NCI-H226 (cell line): ENCODE measurements around the gene TFF3.

Experiments used
- DNase-seq: peaks from one replicate; pipeline ENCODE4 v3.0.0-alpha.2; 2015

The TFF3 gene

DNA sequence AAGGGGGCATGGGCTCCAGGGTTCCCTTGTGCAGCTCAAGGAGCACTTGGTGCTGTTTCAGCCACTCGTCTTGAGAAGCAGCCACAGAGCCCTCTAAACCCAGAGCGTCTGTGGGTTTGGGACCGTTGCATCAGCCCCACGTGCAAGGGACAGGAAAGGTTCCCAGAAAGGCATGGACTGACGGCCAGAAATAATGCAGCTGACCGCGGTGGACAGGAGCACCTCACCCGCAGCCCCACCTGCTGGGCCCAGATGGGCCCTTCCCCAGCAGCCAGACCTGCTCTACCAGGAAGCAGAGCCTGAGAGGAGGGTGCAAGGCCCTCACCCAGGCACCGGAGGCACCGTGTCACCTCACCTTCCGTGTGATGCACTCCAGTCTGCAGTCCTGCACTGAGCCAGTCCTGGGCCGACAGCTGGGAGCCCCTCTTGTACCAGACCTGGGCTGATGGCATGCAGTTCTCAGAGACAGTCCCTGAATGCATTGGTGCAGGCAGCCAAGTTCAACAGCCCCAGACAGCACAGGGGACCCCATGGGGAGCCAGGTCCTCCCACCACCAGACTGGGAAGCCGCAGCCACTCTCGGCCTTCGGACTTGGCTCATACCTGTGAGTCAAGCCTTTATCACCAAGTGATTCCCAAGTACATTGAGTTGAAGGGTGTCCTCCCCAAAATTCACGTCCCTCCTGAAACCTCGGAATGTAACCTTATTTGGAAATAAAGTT is 4.8 kb upstream of the TFF3 start:
- no peak for DNase-seq

DNA sequence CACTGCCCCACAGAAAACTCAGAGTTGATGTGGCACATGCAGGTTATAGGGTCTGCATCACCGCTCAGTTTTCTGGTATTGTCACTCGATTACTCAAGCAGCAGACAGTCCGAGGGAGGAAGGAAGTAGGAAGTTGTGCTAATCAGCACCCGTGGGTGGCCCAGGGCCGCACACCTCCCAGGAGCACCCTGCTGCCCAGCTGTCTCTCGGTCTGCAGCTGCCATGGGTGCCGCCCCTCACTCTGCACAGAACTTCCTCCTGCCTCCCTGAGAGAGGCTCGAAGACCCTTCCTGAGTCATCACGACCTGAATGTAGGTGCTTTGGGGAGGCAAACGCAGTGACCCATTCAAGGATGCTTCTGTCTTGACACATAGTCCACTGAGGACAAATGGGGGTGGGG is 4.2 kb upstream of the TFF3 start:
- DNase-seq: no peak

DNA sequence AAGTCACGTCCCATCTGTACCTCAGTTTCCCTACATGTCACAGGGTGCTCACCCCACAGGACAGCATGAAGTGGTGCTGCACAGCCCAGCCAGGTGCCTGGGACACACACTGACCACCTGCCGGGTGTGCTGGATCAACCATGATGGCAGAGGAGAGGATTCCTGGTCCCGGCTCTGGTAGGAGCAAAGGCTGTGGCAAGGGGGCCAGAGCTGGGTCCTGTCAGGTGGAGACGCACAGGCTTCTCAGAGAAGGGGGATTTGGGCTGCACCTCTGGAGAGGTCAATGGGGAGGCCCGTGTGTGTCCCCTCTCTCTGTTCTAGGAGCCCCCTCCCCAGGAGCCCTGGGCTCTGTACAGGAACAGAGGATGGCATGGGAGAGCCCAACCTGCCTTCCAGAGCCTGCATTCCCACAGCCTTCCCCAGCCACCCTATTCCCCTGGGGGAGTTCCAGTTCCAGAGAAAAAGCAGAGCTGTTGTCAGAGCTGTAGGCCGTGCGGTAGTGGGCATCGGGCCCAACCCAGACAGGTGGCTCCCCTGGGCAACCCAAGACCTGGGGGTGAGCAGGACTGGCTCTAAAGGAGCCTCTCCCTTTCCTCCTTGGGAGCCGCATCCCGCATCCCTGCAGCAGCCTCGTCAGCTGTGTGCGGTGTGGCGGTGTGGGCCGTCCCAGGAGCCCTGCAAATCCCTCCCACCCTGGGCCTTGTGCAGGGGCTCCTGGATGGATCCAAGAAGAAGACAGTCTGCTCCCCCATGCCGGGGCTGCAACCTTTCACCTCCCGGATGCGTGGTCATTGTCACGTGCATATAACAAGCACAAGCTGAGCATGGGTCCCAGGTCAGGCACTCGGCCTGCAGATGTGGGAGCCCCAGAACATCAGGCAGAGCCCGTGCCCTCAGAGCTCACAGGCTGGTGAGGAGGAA is 2.9 kb upstream of the TFF3 start:
- no peak for DNase-seq

DNA sequence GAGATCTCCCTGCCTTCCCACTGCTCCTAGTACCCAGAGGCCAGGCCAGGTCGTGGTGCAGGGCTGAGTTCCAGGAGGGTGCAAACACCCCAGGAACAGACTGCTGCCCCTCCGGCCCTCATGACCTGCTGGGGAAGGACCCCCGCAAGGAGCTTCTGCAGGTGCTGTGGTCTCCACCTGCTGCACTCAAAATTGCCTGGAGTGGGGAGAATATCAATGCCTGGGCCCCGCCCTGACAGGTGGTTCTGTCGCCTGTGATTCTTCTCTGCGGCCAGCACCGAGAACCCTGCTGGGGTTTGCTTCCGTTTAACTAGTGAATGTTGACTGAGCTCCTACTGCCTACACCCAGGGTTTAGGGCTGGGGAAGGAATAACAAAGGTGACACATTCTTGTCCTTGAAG is 2.1 kb upstream of the TFF3 start:
- no peak for DNase-seq

DNA sequence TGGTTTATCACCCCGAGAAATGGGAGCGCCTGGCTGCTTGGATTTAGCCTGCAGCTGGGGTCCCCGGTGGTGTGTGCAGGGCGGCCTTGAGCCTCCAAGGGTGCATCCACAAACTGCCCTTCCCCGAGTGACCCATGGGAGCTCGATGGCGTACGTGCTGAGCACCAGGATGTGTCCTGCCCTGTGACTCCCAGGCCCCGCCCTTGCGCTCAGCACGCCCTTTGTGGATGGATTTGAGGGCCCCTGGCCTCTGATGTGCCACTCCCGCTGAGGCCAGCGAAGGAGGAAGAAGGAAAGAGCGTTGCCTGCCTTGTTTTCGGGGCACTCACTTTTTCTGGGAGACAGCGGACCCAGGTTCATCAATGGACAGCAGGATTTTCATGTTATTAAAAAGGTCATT is 1.7 kb upstream of the TFF3 start:
- DNase-seq: no peak

DNA sequence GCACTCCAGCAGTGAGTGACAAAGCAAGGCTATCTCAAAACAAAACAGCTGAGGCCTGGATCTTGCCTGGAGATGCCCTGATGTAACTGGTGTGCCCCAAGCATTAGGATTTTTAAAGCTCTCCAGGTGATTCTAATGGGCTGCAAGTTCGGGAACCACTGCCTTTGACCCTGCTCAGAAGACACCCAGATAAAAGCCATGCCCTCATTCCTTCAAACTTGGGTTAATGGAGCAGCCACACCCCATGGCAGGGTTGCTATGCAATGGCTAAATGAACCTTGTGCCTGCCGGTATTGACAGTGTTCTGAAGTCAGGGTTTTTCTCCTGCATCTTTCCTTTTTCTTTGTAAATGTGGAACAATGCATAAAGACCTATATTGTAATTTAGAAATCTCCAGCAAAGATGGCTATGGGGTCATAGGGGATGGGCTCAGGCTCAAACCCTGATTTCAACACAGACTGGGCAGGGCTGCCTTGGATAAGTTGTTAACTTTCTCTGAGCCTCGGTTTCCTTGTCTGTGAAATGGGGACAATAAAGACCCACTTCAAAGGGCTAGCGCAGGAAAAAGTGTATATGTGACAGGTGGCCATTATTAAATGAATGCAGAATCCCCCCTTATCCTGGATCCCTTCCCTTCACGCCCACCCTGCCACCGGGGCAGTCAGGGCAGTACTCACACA is 453 bp downstream of the TFF3 start:
- DNase-seq: no peak

DNA sequence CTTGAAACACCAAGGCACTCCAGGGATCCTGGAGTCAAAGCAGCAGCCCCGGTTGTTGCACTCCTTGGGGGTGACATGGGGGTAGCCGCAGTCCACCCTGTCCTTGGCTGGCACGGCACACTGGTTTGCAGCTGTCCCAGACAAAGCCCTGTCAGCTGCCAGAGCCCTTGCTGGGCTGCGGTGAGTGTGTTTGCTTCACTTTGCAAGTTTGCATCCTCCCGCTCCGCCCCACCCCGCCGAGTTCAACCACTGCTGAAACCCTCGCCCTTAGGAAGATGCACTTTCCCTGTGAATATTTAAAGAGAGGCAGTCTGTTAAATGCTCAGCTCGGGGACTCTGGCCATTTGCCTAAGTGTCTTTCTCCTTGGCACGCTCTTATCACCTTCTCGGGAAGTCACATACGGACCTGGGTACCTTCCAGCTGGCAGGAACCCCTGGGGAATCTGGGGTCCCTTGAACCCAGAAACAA is 1.7 kb downstream of the TFF3 start:
- no peak for DNase-seq

DNA sequence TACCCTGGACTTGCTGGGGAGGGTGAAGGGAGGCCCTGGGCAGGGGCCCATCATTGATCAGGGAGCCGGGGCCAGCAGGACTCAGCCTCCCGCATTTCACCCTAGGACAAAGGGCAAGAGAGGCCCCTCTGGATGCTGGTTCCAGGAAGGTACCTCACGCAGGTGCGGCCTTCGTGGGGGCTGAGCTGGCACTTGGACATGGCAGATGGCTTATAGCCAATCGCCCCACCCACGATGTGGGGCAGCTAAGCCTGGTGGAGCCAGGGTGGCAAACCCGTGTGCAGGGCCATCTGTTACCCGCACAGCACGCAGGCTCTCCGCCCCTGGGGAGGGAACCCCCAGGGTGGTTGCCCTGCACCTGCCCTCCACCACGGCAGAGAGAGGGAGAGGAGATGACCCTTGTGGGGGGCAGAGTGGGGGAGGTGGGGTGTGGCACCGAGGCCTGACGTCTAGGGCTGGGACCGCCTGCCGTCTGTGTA is 2.5 kb downstream of the TFF3 start:
- no peak for DNase-seq

DNA sequence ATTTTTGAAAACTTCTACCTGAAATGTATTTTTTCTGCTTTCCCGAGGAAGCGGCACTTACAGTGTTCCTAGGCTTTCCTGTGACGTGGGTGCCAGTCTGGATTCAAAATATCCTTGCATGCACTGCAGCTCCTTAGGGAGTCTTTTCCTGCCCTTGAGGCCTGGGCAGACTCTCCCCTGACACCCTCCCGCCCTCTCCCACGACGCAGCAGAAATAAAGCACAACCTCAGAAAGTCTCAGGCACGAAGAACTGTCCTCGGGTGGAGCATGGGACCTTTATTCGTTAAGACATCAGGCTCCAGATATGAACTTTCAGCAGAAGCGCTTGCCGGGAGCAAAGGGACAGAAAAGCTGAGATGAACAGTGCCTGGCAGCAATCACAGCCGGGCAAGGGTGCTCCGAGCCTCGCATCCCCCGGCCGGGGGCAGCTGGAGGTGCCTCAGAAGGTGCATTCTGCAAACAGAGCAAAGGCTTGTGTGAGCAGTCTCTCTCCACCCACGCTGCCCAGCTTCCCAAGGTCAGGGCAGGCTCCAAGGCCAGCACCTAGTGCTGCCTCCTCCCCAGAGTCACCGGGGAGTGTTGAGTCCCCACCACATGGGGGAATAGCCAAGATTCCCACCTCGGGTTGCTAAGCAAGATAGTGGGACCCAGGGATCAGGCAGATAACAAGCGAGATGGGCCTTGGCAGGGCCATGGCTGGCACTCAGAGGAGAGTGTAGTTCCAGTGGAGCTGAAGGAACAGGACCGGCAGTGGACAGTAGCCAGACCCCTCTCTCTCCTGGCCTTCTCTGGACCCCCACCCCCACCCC is 3.2 kb downstream of the TFF3 start:
- no peak for DNase-seq

DNA sequence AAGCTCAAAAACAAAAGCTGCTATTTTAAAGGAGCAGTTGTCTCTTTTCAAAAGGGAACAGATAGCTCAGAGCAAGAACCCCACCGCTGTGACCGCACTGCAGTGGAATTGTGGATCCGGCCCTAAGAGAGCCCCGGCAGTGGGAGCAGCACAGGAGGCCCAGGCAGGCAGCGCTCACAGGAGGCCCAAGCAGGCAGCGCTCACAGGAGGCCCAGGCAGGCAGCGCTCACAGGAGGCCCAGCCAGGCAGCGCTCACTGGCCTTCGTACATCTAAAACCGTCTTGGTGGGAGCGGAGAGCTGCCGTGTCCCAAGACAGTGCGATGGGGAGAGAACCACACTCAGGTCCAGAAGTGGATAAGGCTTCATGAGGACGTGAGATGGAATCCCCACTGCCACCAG is 4.0 kb downstream of the TFF3 start:
- DNase-seq: no peak

DNA sequence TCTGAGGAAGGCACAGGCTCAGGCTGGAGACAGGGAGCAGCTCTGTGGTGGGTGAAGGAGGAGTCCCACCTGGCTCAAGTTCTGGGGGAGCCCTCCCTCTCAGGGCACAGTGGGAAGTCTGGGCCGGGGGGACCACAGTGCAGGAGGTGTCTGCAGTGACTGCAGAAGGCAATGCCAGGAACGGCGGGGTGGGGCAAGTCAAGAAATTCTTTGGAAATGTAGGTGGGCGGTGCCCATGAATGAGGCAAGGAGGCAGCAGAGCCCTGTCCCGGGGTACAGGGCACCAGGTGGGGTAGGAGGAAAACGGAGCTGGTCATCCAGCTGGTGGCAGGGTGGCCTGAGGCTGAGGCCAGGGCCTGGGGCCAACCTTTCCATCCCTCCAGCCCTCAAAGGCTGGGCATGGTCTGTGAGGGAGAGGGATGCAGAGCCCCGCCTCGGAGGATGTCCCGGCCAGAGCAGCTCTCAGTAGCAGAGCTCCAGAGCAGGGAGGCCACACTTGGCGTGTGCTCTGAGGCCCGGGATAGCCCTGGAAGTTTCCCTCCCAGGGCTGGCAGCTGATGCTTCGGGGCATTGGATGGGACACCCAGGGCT is 4.7 kb downstream of the TFF3 start:
- DNase-seq: no peak

DNA sequence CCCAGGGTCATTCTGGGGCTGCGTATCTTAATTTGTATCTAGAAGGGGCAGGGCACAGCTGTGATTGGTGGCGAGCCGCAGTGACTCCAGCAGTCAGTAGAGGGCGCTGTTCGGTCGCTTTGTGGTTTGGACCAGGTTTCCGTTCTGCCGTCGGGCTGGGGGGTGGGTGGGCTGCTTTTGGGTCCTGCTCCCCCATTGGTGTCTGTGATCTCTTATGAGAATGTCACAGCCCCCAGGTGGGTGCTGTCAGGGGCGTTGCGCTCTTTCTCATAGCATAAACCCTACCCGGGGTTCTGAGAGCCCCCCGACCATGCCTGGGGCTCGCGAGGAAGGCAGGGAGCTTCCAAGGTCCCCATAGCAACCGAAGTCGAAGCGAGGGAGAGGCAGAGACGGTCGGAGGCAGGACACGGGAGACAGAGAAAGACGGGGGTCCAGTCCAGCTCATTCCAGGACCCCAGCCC is 5.4 kb downstream of the TFF3 start:
- peak; percentile 9 for DNase-seq

DNA sequence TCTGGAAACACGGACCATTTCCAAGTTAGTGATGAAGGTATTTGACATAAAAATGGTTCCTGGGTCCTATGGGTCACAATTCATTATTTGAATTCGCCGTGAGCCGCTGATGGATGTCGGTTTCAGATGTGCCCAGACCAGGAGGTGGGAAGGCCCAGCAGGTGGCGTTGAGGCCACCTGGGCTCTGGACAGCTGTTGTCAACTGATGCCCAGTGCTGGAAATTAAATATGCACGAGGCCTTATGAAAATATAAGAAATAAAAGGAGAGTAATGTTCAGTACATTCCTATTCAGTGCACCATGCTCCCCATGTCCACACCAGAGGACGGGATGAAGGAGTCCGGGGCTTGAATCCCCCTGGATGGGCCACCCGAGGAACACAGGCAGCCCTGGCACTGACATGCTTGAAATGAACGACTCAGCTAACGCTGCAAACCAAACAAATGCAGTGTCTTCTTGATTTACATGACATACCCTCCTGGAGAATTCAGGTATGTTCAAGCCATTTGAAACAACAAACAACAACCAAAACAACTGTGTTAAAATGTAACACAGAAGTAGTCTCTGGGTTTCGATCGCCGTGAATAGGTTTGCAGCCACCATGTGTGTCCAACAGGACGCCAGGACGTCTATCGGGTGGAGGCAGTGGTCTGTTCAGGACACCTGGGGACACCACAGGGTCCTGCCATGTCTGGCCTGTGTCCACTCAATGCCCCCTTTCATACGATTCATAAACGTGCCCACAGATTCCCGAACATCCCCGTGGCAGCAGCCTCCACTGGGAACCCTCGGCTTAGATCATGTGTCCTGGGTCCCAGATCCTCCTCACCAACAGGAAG is 6.1 kb downstream of the TFF3 start:
- no peak for DNase-seq

DNA sequence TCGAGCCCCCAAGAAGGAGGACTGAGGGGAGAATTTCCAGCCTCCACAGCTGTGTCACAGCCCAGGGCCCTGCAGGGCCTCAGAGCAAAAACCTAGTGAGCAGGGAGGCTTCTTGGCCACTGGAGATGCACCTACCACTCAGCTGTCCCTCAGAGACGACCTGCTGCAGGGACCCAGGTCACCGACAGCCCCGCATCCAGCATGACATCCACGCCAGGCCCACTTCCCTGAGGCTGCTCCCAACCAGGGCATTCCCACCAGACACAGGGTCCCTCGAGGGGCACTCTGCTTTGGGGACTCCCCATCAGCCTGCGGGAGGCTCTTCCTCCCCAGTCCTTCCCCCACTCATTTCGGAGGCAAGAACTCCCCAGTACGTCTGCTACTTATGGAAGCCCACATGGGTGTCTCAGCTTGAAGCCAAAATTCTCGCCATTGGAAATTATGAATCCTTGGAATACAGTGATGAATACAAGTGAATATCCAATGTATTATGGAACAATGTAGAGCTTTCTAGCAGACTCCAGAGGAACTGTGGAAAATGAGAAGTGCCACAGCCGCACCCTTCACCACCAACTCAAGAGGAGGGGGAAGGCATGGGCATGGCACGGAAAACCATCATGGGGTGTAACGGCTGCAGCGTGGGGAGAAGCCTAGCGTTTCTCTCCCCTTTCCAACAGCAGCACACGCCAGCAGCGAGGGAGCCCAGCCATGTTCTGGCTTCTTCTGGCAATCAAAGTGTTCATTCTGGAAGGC is 6.9 kb downstream of the TFF3 start:
- DNase-seq: no peak

DNA sequence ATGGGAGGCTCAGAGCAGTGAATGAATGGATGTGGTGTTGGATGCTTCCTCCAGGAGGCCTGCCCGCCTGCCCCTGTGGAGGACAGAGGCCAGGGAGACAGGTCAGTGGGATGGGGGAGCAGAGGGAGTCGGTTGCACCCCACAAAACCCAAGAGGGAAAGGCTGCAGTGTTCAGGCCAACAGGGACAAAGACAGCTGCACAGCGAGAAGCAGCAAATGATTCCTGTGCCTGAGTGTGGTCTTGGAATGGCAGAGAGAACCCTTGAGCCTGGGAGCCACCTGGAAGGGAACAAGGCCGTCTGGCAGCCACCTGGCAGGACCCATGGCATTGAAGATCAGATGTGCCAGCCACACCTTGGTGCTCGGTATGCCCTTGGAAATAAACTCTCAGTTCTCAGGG is 8.1 kb downstream of the TFF3 start:
- DNase-seq: no peak

DNA sequence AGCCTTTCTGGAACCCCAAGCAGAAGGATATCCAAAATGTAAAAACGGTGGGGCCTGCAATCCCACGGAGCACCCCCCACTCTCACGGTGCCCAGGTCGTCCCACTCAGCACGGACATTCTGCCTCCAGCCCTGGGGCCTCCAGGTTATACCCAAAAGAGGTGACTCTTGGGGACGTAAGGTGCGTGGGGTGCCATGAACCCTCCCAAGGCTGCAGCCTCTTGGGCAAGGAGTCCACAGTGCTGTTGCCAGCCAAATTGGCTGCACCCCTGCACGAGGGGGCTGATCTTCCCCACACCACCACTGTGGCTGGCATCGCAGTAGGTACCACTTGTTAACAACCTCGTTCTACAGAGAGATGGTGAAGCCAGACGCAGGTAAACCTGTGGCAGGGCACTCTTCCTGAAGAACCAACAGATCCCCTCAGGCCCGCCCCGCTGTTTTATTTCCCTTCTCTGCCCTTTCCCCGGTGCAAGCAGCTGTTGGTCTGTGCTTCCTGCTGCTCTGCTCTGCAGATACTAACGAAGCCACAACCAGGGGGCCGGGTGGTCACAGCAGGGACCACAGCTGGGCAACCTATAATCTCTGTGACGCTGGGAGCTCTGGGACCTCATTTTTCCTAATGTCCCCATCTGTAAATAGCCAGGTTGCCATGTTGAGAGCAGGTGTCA is 8.7 kb downstream of the TFF3 start:
- DNase-seq: no peak

DNA sequence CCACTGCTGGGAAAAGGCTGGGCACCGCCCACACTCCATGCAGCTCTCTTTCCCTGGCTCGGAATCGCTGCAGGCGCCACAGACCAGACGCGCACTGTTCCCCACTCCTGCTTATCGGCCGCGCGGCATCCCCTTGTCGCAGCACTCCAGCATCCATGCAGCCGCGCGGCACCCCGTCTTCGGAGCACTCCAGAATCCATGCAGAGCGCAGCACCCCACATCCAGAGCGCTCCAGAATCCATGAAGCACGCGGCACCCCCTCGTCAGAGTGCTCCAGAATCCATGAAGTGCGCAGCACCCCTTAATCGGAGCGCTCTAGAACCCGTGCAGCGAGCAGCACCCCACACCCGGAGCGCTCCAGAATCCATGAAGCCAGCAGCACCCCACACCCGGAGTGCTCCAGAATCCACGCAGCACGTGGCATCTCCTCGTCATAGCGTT is 9.5 kb downstream of the TFF3 start:
- no peak for DNase-seq

DNA sequence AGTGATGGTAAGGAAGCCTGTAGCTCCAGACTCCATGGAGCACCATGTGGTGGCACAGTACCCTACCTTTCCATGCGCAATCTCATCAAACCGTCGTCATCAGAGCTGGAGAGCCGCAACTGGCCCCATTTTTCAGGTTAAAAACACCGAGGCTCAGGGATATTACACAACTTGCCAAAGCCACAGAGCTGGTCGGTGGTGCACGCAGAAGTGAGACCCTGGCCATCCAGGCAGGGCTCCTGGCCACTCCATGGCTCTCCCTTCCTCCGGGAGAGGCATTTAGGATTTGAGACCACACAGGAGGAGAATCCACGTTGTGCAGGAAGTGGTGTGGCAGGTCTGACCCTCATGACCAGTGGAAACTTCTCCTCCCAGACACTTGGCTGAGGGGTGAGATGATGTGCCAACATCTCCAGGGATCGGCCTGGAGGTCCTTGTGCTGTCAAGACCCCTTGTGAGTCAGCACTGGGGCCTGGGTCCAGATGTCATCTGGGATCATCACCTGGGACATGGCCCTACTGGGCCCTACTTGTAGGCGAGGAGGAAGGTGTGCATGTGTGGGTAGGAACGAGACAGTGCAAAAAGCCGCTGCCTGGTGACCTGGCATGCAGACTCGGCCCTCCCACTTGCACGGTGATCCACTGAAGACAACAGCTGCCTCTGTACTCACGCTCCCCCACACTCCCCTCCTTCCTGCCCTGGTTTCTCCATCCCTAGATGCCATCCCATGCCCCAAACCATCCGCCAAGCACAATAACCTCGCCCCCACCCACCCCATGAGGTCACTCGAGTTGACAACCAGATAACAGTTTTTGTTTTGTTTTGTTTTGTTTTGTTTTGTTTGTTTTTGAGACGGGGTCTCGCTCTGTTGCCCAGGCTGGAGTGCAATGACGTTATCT is 10.4 kb downstream of the TFF3 start:
- no peak for DNase-seq

DNA sequence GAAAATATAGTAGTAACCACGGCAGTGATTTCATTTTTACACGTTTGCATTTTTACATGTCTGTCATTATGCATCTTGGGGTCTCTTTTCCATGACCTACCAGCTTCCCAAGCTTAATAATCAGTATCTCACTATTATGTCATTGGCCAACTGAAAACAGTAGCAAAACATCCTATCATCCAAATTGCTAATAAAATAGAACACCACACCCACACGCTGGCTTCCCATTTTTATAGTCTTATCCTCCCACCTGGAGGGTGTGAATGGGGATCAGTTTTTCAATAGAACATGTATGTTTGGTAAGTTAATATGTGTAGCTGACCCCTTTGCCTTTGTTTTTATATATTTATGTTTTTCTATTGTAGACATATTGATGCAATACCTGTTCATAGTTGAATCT is 11.8 kb downstream of the TFF3 start:
- DNase-seq: no peak
